Muscle of back (tissue), 10 donors: ENCODE data around the gene SAMD10. TPM values are rescaled to one million over a fixed set of nuclear protein-coding genes. Genes with fewer than 3 reads are reported as not detected.

Experiments
- polyA plus RNA-seq, 10 donors: library from polyadenylated mRNA; unstranded; fragments of 120-200 nt; gene quantifications; one replicate each; pipeline ENCODE4 v1.2.1, GENCODE V29; 2013; ENCODE audit not compliant: insufficient read length in 10 of 10

SAMD10 gene
- polyA plus RNA-seq, 10 donors = 2.1 to 4.2 (median 3.0) TPM

Other genes with a start within 250 kb of the SAMD10 start
- gene LIME1, start 243.0 kb downstream of the SAMD10 start, polyA plus RNA-seq = 1 to 10 TPM; 1.9 to 9.7 (median 4.5) TPM
- 100 to 1,000 TPM in 9 of 10 donors, 10 to 100 TPM in 1; 88.5 to 165 (median 112) TPM for gene SLC2A4RG, start 239.9 kb downstream of the SAMD10 start, polyA plus RNA-seq
- gene ZBTB46, start 148.4 kb downstream of the SAMD10 start, polyA plus RNA-seq = 10 to 100 TPM; 12.8 to 17.3 (median 14.8) TPM
- not detected for gene ABHD16B, start 118.1 kb downstream of the SAMD10 start, polyA plus RNA-seq
- gene TPD52L2, start 114.4 kb downstream of the SAMD10 start, polyA plus RNA-seq = 10 to 100 TPM; 65.5 to 85.7 (median 77.4) TPM
- 10 to 100 TPM; 24.0 to 32.5 (median 29.9) TPM for gene DNAJC5, start 84.5 kb downstream of the SAMD10 start, polyA plus RNA-seq
- 10 to 100 TPM; 28.3 to 58.9 (median 41.3) TPM for gene UCKL1, start 23.2 kb downstream of the SAMD10 start, polyA plus RNA-seq
- 10 to 100 TPM; 19.3 to 30.6 (median 23.8) TPM for gene ZNF512B, start 9.7 kb downstream of the SAMD10 start, polyA plus RNA-seq
- 10 to 100 TPM; 45.9 to 58.2 (median 52.8) TPM for gene PRPF6, start 1.5 kb upstream of the SAMD10 start, polyA plus RNA-seq
- 1 to 10 TPM in 2 of 10 donors, under 1 TPM in 8; 0.42 to 1.1 (median 0.66) TPM for gene C20orf204, start 56.5 kb upstream of the SAMD10 start, polyA plus RNA-seq
- 10 to 100 TPM in 7 of 10 donors, 1 to 10 TPM in 3; 7.0 to 16.8 (median 10.7) TPM for gene SOX18, start 70.0 kb upstream of the SAMD10 start, polyA plus RNA-seq
- gene TCEA2, start 83.6 kb upstream of the SAMD10 start, polyA plus RNA-seq = 10 to 100 TPM; 38.5 to 50.1 (median 42.5) TPM
- 10 to 100 TPM in 1 of 10 donors, 1 to 10 TPM in 9; 4.4 to 10.2 (median 5.6) TPM for gene RGS19, start 99.9 kb upstream of the SAMD10 start, polyA plus RNA-seq
- gene OPRL1, start 100.4 kb upstream of the SAMD10 start, polyA plus RNA-seq = 1 to 10 TPM in 8 of 10 donors, under 1 TPM in 2; 0.71 to 1.8 (median 1.1) TPM
- gene LKAAEAR1, start 104.8 kb upstream of the SAMD10 start, polyA plus RNA-seq = under 1 TPM in 3 of 10 donors, not detected in 7; 0.16 to 0.38 (median 0.23) TPM
- gene NPBWR2, start 127.9 kb upstream of the SAMD10 start, polyA plus RNA-seq = not detected
- under 1 TPM; 0.05 to 0.78 (median 0.11) TPM for gene MYT1, start 184.8 kb upstream of the SAMD10 start, polyA plus RNA-seq